HG02571 (cell line): ENCODE results near the gene RNASE11.

Source experiments
- ATAC-seq: cut with Tn5 transposase; IDR thresholded peaks from one replicate; pipeline ENCODE4 v1.9.1; 2021; ENCODE audit warnings: mild to moderate bottlenecking, moderate library complexity; ENCODE audit not compliant: unreplicated experiment

Gene RNASE11

DNA sequence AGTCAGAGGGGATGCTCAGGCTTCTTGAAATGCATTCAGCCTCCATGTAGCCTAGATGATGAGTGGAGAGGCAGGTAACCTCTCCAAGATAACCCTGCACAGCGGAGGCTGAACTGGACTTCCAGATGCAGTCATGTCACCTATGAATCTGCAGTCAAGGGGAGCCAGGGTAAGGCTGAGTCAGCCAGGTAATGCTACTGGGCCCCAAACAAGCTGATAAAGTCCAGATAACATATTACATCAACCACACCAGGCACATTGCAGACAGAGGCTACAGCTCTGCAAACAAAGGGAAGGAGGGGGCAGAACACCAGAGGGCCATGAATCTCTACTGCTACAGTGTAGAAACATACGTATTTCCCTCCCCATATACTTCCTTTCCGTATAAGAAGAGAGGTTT, 40.9 kb downstream of the RNASE11 start:
- ATAC-seq = no peak

DNA sequence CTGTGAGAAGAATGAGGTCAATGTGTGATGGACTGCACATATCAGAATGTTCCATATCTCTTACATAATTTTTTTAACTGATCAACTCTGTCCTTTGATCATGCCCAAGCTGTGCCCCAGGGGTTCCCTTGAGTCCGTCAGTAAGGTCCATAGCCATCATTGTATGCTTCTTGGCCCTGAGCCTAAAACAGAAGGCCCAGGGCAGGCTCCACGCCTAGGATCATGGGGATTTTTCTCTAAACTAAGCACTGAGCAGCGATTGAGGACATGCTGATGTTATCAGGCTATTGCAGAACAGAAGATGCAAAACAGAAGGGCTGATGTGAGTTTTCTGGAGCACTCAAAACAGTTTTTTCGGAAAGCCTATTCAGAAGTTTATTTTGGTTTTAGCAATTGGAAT, 47.9 kb downstream of the RNASE11 start:
- ATAC-seq = no peak
